IgD-negative memory B cell (primary cell): Measurements from ENCODE around the gene EYA2. TPM values are rescaled to one million over a fixed set of nuclear protein-coding genes. Genes with fewer than 3 reads are reported as not detected.

Experiments used
- H3K27ac Mint-ChIP-seq, 3 donors: one replicate each; pipeline ENCODE4 v1.8.0; 2020 to 2022; ENCODE audit warnings: mild to moderate bottlenecking in 3 of 3, mixed read lengths in 3 of 3, moderate library complexity in 1 of 3
- H3K27me3 Mint-ChIP-seq: one replicate; pipeline ENCODE4 v1.8.0; 2021; ENCODE audit warnings: mixed read lengths
- H3K36me3 Mint-ChIP-seq: one replicate; pipeline ENCODE4 v1.8.0; 2020; ENCODE audit warnings: mild to moderate bottlenecking, mixed read lengths
- H3K4me1 Mint-ChIP-seq, 3 donors: one replicate each; pipeline ENCODE4 v1.8.0; 2020 to 2022; ENCODE audit warnings: mixed read lengths in 3 of 3, mild to moderate bottlenecking in 1 of 3
- H3K4me3 Mint-ChIP-seq, 4 donors: one replicate each; pipeline ENCODE4 v1.8.0; 2020 to 2022; ENCODE audit warnings: mild to moderate bottlenecking in 4 of 4, mixed read lengths in 4 of 4, moderate library complexity in 3 of 4
- H3K9me3 Mint-ChIP-seq, 3 donors: one replicate each; pipeline ENCODE4 v1.8.0; 2020 to 2021; ENCODE audit warnings: mixed read lengths in 3 of 3, mild to moderate bottlenecking in 1 of 3
- polyA plus RNA-seq: library from polyadenylated mRNA; unstranded; fragments of 300-500 nt; fragmentation: Illumina TruSeq; gene quantifications from one replicate; pipeline ENCODE4 v1.2.3, GENCODE V29; 2021

EYA2 gene
- polyA plus RNA-seq, 1 donor from 2014 or later, result 0.11 TPM

GRCh38 chr20:47062226-47062890, 167.7 kb downstream of the EYA2 start:
- Mint-ChIP-seq H3K4me3 (no peak overlapping the region), H3K27ac (no peak overlapping the region), H3K4me1 (no peaks in the 10 kb centered on the region), H3K36me3 (peaks cover 6% of the 10 kb centered on the region), H3K9me3 (peaks cover 0 to 15% (median 2%) of the 10 kb centered on the region in 3 donors), H3K27me3 (peaks cover 12% of the 10 kb centered on the region)

- H3K27ac Mint-ChIP-seq, result no peak overlapping the region
- peaks cover 6% of the 10 kb centered on the region for H3K36me3 Mint-ChIP-seq
- peaks cover 2 to 25% (median 8%) of the 10 kb centered on the region in 3 donors for H3K9me3 Mint-ChIP-seq
- H3K4me1 Mint-ChIP-seq, result no peaks in the 10 kb centered on the region
- H3K4me3 Mint-ChIP-seq, result no peak overlapping the region
- peaks cover 9% of the 10 kb centered on the region for H3K27me3 Mint-ChIP-seq
Observed at GRCh38 chr20:47063407-47063806, 168.8 kb downstream of the EYA2 start.

GRCh38 chr20:47063808-47064207, 169.2 kb downstream of the EYA2 start:
- Mint-ChIP-seq H3K27me3 (peaks cover 9% of the 10 kb centered on the region), H3K4me1 (no peaks in the 10 kb centered on the region), H3K9me3 (peaks cover 4 to 29% (median 8%) of the 10 kb centered on the region in 3 donors), H3K4me3 (no peak overlapping the region), H3K36me3 (peaks cover 6% of the 10 kb centered on the region), H3K27ac (no peak overlapping the region)

GRCh38 chr20:47066484-47067270, 172.0 kb downstream of the EYA2 start:
- Mint-ChIP-seq H3K4me1 (no peaks in the 10 kb centered on the region), H3K27me3 (peaks cover 5% of the 10 kb centered on the region), H3K4me3 (no peak overlapping the region), H3K9me3 (peaks cover 4 to 31% (median 8%) of the 10 kb centered on the region in 3 donors), H3K36me3 (peaks cover 5% of the 10 kb centered on the region), H3K27ac (no peak overlapping the region)

- H3K36me3 Mint-ChIP-seq, result peaks cover 5% of the 10 kb centered on the region
- H3K4me3 Mint-ChIP-seq, result no peak overlapping the region
- peaks cover 4 to 31% (median 8%) of the 10 kb centered on the region in 3 donors for H3K9me3 Mint-ChIP-seq
- H3K27me3 Mint-ChIP-seq, result peaks cover 2% of the 10 kb centered on the region
- no peak overlapping the region for H3K27ac Mint-ChIP-seq
- H3K4me1 Mint-ChIP-seq, result no peaks in the 10 kb centered on the region
Observed at GRCh38 chr20:47067776-47068175, 173.1 kb downstream of the EYA2 start.

- Mint-ChIP-seq H3K27ac (no peak overlapping the region), H3K36me3 (peaks cover 3% of the 10 kb centered on the region), H3K4me3 (no peak overlapping the region), H3K9me3 (peaks cover 4 to 28% (median 8%) of the 10 kb centered on the region in 3 donors), H3K4me1 (no peaks in the 10 kb centered on the region), H3K27me3 (peaks cover 5% of the 10 kb centered on the region)
Observed at GRCh38 chr20:47070176-47070575, 175.5 kb downstream of the EYA2 start.

- peaks cover 3% of the 10 kb centered on the region for H3K36me3 Mint-ChIP-seq
- no peak overlapping the region for H3K4me3 Mint-ChIP-seq
- peaks cover 9 to 28% (median 11%) of the 10 kb centered on the region in 3 donors for H3K9me3 Mint-ChIP-seq
- no peaks in the 10 kb centered on the region for H3K4me1 Mint-ChIP-seq
- H3K27me3 Mint-ChIP-seq, result peaks cover 5% of the 10 kb centered on the region
- H3K27ac Mint-ChIP-seq, result no peak overlapping the region
Observed at GRCh38 chr20:47071646-47072185, 177.1 kb downstream of the EYA2 start.

GRCh38 chr20:47073766-47074475, 179.3 kb downstream of the EYA2 start:
- Mint-ChIP-seq H3K36me3 (peaks cover 7% of the 10 kb centered on the region), H3K27me3 (peaks cover 4% of the 10 kb centered on the region), H3K9me3 (peaks cover 7 to 15% (median 10%) of the 10 kb centered on the region in 3 donors), H3K27ac (no peak overlapping the region), H3K4me3 (no peak overlapping the region), H3K4me1 (no peaks in the 10 kb centered on the region)

GRCh38 chr20:47075263-47075662, 180.6 kb downstream of the EYA2 start:
- H3K4me1 Mint-ChIP-seq, result no peaks in the 10 kb centered on the region
- H3K4me3 Mint-ChIP-seq, result no peak overlapping the region
- peaks cover 7% of the 10 kb centered on the region for H3K36me3 Mint-ChIP-seq
- no peak overlapping the region for H3K27ac Mint-ChIP-seq
- H3K27me3 Mint-ChIP-seq, result peaks cover 7% of the 10 kb centered on the region
- peaks cover 7 to 14% (median 14%) of the 10 kb centered on the region in 3 donors for H3K9me3 Mint-ChIP-seq

- H3K4me3 Mint-ChIP-seq, result no peak overlapping the region
- H3K4me1 Mint-ChIP-seq, result no peaks in the 10 kb centered on the region
- H3K27me3 Mint-ChIP-seq, result peaks cover 8% of the 10 kb centered on the region
- H3K36me3 Mint-ChIP-seq, result peaks cover 9% of the 10 kb centered on the region
- H3K9me3 Mint-ChIP-seq, result peaks cover 7 to 14% (median 14%) of the 10 kb centered on the region in 3 donors
- H3K27ac Mint-ChIP-seq, result no peak overlapping the region
Observed at GRCh38 chr20:47079047-47079446, 184.4 kb downstream of the EYA2 start.

GRCh38 chr20:47080365-47080764, 185.7 kb downstream of the EYA2 start:
- Mint-ChIP-seq H3K36me3 (peaks cover 9% of the 10 kb centered on the region), H3K27ac (no peak overlapping the region), H3K27me3 (peaks cover 7% of the 10 kb centered on the region), H3K4me1 (no peaks in the 10 kb centered on the region), H3K4me3 (no peak overlapping the region), H3K9me3 (peaks cover 7 to 14% (median 14%) of the 10 kb centered on the region in 3 donors)

- H3K4me1 Mint-ChIP-seq, result no peaks in the 10 kb centered on the region
- no peak overlapping the region for H3K27ac Mint-ChIP-seq
- H3K36me3 Mint-ChIP-seq, result peaks cover 4% of the 10 kb centered on the region
- H3K9me3 Mint-ChIP-seq, result no peaks in the 10 kb centered on the region
- peaks cover 1% of the 10 kb centered on the region for H3K27me3 Mint-ChIP-seq
- H3K4me3 Mint-ChIP-seq, result no peak overlapping the region
Observed at GRCh38 chr20:47086316-47086715, 191.7 kb downstream of the EYA2 start.

GRCh38 chr20:47088335-47088734, 193.7 kb downstream of the EYA2 start:
- Mint-ChIP-seq H3K36me3 (peaks cover 4% of the 10 kb centered on the region), H3K9me3 (peaks cover 0 to 3% (median 0%) of the 10 kb centered on the region in 3 donors), H3K4me3 (no peak overlapping the region), H3K27ac (no peak overlapping the region), H3K27me3 (peaks cover 4% of the 10 kb centered on the region), H3K4me1 (no peaks in the 10 kb centered on the region)

GRCh38 chr20:47089151-47089550, 194.5 kb downstream of the EYA2 start:
- H3K9me3 Mint-ChIP-seq, result peaks cover 0 to 3% (median 0%) of the 10 kb centered on the region in 3 donors
- H3K4me3 Mint-ChIP-seq, result no peak overlapping the region
- peaks cover 4% of the 10 kb centered on the region for H3K27me3 Mint-ChIP-seq
- peaks cover 1% of the 10 kb centered on the region for H3K36me3 Mint-ChIP-seq
- no peaks in the 10 kb centered on the region for H3K4me1 Mint-ChIP-seq
- H3K27ac Mint-ChIP-seq, result no peak overlapping the region

- H3K4me1 Mint-ChIP-seq, result no peaks in the 10 kb centered on the region
- H3K27me3 Mint-ChIP-seq, result peaks cover 4% of the 10 kb centered on the region
- H3K36me3 Mint-ChIP-seq, result peaks cover 4% of the 10 kb centered on the region
- peaks cover 0 to 6% (median 4%) of the 10 kb centered on the region in 3 donors for H3K9me3 Mint-ChIP-seq
- H3K27ac Mint-ChIP-seq, result no peak overlapping the region
- no peak overlapping the region for H3K4me3 Mint-ChIP-seq
Observed at GRCh38 chr20:47090835-47091234, 196.2 kb downstream of the EYA2 start.
